Measurements from ENCODE around the gene FOXJ1.

GRCh38 chr17:76125922-76126321 lies 15.1 kb downstream of the FOXJ1 start:
- TF ChIP-seq EZH2phosphoT487 (IDR thresholded peaks at IDR 0.05; ENCODE audit: insufficient read depth, low read depth) = no peak
- no peak for TF ChIP-seq EZH2 (IDR thresholded peaks at IDR 0.05; ENCODE audit: insufficient read depth, poor library complexity, severe bottlenecking)

All from GM23248 (cell line).